DMS79 (cell line): ENCODE results near the gene USP47.

Experiments used
- DNase-seq: peaks from one replicate; lab custom pipeline; 2025; lab: John Stamatoyannopoulos, UW

Gene USP47

DNA sequence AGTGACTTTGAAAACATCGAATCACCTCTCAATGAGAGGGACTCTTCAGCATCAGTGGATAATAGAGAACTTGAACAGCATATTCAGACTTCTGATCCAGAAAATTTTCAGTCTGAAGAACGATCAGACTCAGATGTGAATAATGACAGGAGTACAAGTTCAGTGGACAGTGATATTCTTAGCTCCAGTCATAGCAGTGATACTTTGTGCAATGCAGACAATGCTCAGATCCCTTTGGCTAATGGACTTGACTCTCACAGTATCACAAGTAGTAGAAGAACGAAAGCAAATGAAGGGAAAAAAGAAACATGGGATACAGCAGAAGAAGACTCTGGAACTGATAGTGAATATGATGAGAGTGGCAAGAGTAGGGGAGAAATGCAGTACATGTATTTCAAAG, 100.9 kb downstream of the USP47 start:
- no peak for DNase-seq

GRCh38 chr11:11944444-11944843, 102.7 kb downstream of the USP47 start:
- no peak for DNase-seq

- no peak for DNase-seq
Measured at GRCh38 chr11:11946180-11946579, 104.4 kb downstream of the USP47 start.

DNA sequence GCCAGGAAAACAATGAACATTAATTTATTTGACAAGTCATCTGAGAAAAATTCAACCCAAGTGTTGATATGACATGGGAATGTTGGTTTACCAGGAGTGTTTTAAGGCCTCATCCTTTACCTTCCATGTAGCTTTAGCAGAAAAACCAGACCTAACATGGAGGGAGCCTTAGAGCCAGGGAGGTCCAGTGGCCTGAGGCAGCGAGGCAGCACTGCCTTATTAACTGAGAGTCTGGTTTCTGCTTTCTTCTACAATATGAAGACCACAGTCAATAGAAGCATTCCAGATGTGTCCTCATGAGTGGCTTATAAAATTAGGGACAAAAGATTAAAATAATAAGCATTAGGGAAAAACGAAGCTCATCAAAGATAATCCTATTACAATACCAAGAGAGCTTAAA, 105.1 kb downstream of the USP47 start:
- no peak for DNase-seq

- DNase-seq, result no peak
Measured at GRCh38 chr11:11947825-11948224, 106.1 kb downstream of the USP47 start.

- DNase-seq, result no peak
Measured at GRCh38 chr11:11948242-11948947, 106.6 kb downstream of the USP47 start.

DNA sequence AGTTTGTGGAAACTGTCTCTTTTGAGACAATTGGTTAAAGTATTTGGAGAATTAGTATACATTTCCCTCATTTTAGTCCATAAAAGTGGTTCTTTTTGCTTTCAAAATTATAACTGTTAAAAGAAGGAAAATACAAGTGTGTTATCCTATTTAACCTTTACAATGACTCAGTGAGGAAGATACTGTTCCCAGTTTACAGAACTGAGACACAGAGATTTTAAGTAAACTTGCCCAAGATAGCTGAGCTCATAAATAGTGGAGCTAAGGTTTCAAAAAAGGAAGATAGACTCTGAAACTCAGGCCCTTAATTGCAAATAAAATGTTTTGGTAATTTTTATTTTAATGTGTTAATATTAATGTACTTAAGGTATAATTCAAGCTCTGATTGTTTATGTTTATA, 107.7 kb downstream of the USP47 start:
- DNase-seq, result no peak

DNA sequence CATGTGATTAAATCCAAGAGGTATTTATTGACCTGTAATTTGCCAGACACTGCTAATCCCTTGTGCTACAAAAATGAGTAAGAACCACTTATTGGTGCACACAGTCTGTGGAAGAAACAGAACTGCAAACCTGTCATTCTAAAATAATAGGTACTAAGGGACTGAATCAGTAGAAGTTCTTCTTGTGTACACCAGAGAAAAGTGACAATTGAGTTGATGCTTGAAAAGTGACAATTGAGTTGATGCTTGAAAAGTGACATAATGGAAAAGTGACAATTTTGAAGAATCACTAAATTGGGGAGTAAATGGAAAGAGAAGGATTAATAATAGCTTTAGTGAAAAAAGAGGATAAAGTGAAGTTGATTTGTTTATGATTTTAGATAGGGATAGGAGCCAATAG, 110.3 kb downstream of the USP47 start:
- no peak for DNase-seq

- no peak for DNase-seq
Measured at GRCh38 chr11:11956006-11956405, 114.2 kb downstream of the USP47 start.

GRCh38 chr11:11958403-11959231, 116.8 kb downstream of the USP47 start:
- DNase-seq, result no peak

GRCh38 chr11:11959601-11960000, 117.8 kb downstream of the USP47 start:
- DNase-seq, result no peak

DNA sequence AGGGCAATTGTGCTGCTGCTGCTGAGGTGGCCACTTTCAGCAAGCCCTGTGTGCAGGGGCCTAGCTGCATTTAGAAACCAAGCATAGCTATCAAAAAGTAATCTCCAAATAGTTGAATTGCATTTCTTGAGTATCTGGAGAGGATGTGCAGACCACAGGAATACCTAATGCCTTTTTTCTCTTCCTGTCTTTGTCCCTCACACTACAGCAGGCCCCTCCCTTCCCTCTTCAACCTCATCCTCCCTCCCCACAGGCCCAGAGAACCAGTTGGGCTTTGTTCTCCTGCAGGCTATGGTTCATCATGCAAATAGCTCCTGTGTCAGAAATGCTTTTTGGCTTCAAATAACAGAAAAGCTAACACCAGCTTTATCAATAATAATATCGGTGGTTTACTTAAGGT, 118.9 kb downstream of the USP47 start:
- no peak for DNase-seq

GRCh38 chr11:11961399-11962028, 119.7 kb downstream of the USP47 start:
- DNase-seq, result no peak

- no peak for DNase-seq
Measured at GRCh38 chr11:11963067-11963466, 121.3 kb downstream of the USP47 start.

GRCh38 chr11:11963842-11964773, 122.3 kb downstream of the USP47 start:
- DNase-seq, result no peak

DNA sequence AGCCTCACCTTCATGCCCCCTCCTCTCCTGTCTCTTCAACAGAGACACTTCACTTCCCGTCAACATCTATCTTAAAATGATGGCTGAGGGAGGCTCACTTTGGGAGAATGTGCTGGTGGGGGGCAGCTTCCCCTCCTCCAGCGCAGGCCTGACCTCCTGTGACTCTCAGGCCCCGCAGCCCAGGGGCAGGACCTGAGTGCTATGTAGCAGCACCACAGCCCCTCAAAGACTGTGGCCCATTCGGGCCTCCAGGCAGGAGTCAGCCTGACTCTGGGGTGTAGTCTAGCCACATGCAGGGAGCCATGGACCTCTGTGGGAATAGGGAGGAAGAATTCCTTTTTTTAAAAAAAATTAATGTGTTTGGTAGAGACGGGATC, 123.0 kb downstream of the USP47 start:
- no peak for DNase-seq

DNA sequence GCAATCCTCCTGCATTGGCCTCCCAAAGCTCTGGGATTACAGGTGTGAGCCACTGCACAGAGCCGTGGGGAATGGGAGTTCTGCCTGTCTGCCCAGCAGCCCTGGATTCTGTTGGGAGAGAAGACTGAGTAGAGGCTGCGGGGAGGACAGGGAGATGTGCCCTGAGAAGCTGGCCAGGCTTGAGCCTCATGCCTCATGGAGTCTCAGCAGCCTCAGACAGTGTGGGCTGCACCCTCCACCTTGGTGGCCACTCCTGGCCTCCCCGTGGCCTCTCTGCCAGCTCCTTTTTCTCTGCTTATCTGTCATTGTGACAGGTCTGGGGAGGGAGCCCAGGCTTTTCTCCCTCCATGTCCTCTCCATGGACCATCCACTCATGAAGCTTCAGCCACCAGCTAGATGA, 123.4 kb downstream of the USP47 start:
- no peak for DNase-seq

DNA sequence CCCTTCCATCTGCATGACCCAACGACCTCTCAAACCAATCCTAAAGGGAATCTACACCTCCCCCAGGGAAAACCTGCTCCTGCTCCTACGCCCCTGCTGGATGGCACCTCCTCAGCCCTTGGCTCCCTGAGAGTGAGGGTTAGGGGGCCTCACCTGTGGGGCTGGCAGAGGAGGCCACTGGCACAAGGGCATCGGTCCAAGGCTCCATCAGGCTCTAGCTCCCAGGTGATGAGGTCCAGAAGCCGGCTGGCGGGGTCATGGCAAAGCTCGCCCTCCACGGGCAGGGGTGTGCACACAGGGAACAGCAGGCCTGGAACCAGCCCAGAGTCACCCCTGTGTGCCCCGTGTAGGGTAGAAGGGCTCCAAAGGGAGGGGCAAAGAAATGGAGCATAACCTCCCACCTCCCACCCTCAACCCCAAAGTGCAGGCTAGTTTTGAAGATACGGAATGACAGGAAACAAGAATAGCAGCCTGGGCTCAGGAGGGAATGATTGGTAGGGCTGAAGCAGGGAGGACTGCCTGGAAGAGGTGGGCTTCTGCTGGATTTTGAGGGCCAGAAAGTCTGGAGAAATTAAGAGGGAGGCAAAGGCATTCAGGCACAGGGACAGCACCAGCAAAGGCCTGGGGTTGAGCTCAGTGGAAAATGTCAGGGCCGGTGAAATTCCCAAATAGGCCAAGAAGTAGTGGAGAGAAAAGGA, 124.0 kb downstream of the USP47 start:
- DNase-seq, result no peak

GRCh38 chr11:11966354-11966741, 124.6 kb downstream of the USP47 start:
- no peak for DNase-seq

DNA sequence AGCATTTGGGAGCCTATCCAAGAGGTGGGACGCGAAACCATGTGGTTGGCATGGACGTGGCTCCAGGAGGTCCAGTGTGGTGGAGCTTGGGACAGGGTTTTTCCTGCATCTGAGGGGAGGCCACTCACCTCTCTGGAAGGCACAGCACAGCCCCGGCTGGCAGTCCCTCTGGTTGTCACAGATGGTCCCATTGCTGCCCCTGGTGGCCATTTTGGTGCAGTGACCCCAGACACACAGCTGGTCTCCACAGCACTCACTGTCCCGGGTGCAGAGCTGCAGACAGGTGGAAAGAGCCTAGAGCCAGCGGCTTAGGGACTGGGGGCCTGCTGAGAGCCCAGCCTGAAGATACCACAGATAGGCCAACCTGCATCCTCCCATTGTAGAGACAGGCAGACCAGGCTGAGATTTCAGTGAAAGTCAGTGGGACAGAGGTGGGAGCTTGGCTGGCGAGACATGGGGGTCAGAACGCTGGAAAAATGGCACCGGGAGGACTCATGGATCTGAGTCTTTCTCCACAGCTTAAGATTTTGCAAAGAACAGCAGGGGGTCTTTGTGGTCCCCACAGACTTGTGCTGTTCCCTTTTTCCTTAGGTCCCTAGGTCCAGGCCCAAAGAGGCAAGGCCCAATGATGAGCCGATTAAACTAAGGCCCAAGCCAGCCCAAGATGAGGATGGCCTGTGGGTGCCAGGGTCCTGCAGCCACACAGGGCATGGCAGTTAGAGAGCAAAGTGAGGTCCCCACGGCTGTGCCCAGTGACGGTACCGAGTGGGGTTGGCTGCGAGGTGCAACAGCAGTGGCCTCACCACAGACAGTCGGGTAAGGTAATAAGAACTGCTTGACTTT, 125.3 kb downstream of the USP47 start:
- DNase-seq, result no peak
